NCI-H2107 treated with DMSO at 0.1 percent for 48 hours (cell line): ENCODE data around the gene INSR.
"Not testable (repeated sequence)": the region's sequence is repeated elsewhere in the genome, so short reads cannot be mapped to it uniquely, and the experiment has no call there.

Source experiments
- DNase-seq: peaks from one replicate; lab custom pipeline; 2025; ENCODE audit not compliant: unreplicated experiment; lab: John Stamatoyannopoulos, UW

INSR gene

DNA sequence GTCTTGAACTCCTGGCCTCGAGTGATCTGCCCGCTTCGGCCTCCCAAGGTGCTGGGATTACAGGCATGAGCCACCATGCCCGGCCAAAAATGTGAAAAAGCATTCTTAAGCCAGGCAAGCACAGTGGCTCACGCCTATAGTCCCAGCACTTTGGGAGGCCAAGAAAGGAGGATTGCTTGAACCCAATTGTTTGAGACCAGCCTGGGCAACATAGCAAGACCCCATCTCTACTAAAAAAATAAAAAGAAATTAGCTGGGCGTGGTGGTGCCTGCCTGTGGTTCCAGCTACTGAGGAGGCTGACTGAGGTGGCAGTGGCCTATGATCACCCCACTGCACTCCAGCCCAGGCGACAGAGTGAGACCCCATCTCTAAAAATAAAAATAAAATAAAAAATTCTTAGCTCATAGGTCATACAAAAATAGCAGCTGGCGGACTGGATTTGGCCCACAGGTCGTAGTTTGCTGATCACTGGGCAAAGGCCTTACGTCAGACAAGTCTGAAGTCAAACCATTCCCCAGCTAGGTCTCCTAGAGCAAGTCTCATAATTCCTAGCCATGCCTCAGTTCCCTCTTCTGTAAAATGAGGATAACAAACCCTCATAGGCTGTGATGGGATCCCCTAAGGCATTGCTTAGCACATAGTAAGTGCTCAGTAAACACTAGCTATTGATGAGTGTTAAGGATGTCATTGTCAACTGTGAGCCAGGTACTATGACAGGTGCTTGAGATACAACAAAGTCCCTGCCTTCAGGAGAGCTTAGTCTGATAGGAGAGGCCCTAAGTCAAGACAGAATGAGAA lies 36.0 kb downstream of the INSR start:
- no peak for DNase-seq

DNA sequence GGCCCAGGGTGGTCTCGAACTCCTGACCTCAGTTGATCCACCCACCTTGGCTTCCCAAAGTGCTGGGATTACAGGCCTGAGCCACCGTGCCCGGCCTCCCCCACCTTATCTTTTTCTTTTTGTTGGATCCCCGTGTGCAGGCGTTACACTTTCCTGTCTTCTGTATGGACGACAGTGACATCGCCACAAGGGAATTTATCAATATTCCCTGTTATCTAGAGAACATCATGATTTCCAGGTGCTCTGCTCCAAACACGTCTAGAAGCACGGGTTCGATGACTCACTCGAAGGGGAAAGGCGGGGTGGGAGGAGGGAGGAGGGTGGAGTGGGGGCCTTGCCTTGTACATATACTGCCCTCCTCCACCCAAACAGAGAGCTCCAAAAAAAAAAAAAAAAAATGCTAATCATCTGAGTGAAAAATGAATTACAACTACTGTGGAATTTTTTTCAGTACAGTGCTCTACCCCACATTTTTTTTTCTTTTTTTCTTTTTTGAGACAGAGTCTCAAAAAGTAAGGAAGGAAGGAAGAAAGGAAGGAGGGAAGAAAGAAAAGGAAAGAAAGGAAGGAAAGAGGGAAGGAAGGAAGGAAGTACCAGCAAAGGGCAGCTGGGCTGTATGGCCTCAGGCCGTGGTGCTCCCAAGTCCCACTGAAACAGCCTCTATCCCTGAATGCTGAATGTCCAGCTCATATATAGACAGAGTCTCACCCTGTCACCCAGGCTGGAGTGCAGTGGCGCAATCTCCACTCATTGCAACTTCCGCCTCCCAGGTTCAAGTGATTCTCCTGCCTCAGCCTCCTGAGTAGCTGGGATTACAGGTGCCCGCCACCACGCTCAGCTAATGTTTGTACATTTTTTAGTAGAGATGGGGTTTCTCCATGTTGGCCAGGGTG lies 36.8 kb downstream of the INSR start:
- DNase-seq: no peak

DNA sequence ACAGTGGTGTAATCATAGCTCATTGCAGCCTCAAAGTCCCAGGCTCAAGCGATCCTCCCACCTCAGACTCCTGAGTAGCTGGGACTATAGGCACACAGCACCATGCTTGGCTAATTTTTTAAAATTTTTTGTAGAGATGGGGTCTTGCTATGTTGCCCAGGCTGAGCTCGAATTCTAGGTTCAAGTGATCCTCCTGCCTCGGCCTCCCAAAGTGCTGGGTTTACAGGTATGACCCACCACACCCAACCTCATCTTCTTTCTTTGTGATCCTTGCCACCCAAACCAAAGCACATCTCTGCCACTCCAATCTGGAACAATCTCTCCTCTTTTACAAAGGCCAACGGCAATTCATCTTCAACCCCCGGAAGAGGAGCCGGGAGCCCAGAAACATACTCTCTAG lies 38.6 kb downstream of the INSR start:
- DNase-seq: no peak

DNA sequence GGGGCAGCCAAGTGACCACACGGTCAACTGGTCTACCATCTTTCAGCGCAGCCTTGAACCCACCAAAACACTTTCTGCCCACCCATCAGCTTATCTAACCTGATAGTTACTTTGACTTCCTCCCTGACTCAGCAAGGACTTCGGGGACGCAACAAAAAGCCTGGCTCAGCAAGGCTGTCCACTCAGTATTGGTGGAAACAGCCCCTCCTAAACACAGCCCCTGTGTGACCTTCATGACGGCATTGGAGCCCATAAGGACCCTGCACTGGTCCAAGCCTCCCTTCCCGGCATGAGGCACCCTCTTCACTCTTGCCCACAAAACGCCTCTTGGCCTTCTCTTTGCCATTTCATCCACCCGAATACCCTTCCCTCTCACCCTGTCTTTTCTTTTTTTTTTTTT lies 39.1 kb downstream of the INSR start:
- no peak for DNase-seq

DNA sequence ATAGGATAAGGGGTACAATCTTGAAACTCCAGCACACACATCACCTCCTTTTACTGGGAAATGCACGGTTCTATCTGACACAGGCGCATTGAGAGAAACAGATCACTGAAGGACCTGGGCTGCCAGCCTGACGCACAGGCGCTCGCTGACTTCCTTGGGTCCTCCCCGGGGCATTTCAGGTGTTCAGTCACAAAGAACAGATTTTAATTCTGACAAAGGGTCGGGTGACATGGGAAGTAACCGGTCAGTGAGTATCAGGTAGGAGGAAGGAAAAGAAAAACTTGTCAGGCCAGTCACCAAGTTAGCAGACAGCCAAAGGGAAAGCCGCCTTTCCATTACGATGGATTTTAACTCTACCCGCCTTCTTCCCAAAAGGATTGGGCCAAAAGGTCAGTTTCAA lies 39.6 kb downstream of the INSR start:
- no peak for DNase-seq

DNA sequence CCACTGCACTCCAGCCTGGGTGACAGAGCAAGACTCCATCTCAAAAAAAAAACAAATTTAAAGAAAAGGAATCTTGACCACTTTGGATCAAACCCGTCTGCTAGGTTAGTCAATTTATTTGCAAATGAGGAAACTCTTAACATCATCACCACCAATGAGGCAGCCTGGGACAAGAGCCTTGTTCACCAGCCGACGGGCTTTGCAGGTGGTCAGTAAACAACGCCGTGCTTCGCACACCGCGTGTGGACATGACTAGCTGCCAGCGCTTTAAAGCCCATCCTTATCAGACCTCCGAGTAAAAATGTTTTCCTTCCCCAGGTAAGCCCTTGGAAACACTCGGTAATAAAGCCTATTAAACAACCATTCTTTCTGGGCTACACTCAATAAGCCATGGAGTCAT lies 41.9 kb downstream of the INSR start:
- no peak for DNase-seq

DNA sequence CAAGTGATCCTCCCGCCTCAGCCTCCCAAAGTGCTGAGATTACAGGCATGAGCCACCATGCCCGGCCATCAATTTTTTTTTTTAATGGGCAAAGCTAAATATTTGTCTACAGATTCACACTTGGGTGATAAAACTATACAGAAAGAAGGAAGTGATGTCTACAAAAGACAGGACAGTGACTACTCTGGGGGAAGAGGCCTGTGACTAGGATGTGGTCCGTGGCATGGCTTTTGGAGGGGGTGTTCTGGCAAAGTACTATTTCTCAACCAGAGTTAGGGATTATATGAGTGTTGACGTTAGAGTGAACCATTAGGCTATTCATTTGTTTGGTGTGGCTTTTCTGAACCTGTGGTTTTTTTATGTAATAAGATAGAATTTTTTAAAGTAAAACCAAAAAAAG lies 42.7 kb downstream of the INSR start:
- no peak for DNase-seq

DNA sequence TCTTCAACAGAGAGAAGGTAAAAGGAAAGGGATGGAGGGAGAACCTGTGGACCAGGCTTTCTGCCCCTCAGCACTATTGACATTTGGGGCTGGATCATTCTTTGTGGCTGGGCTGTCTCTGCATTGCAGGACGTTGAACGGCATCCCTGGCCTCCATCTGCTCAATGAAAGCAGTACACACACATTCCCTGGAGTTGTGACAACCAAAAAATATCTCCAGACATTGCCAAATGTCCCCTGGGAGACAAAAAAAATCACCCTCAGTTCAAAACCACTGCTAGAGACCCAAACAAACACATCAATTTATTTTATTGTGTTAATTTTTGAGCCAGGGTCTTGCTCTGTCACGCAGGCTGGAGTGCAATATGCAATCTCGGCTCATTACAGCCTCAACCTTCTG lies 43.3 kb downstream of the INSR start:
- no peak for DNase-seq

DNA sequence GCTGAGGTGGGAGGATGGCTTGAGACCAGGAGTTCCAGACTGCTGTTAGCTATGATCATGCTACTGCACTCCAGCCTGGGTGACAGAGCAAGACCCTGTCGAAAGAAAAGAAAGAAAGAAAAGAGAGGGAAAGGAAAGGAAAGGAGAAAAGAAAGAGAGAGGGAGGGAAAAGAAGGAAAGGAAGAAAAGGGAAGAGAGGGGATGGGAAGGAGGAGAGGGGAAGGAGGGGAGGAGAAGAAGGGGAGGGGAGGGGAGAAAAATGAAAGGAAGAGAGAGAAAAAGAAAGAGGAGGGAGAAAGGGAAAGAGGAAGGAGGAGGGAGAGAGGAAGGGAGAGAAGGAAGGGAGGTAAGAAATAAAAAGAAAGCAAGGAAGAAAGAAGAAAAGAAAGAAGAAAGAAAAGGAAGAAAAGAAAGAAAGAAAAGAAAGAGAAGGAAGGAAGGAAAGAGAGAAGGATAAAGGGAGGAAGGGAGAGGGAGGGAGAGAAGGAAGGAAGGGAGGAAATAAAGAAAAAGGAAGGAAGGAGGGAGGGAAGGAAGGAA lies 44.1 kb downstream of the INSR start:
- no peak for DNase-seq

DNA sequence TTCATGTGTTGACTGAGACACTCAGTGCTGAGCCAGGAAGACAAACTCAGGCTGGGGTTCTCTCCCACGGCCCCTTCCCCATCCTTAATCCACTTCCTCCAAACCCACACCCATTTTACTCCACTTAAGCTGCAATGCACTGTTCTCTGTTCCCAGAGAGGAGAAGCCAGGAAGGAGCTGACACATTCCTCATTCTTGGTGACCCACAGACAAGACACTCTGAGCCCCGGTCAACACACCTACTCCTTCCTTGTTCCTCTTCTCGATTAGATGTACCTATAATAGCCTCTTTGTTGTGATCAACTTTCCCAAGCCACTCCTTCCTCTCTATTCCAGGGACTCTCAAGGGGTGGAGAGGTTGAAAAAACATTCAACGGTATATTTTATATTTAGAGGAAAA lies 47.1 kb downstream of the INSR start:
- no peak for DNase-seq

DNA sequence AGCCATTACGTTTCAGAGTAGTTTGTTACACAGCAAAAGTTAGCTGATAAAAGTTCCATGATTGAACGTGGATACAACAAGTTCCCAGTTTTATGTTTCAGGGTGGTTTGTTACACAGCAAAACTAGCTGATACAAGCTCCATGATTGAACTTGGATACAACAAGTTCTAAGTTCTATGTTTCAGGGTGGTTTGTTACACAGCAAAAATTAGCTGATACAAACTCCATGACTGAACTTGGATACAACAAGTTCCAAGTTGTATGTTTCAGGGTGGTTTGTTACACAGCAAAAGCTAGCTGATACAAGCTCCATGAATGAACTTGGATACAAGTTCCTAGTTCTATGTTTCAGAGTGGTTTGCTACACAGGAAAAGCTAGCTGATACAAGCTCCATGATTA lies 47.6 kb downstream of the INSR start:
- DNase-seq: no peak

DNA sequence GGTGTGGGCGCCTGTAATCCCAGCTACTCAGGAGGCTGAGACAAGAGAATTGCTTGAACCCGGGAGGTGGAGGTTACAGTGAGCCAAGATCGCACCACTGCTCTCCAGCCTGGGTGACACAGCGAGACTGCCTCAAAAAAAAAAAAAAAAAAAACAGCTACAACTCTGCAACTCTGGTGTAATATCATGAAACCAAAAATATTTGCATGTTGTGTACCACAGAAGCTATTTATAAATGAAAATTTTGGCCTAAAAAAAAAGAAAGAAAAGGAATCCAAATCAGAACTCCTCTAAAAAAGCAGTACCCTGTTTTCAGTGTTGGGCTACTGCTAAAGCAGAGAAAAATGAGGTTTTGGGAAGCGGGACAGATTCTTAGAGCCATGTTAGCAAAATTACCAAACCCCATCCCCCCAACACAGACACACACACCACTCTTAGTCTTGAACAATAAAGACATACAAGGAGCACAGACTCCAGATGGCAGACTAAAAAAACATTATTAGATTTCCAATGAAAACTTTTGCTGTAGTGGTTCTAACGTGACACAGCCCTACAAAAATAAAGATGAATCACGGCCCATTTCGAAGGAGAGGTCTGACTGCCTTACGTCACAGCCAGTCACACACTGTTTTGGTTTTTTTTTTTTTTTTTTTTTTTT lies 51.5 kb downstream of the INSR start:
- DNase-seq: no peak

DNA sequence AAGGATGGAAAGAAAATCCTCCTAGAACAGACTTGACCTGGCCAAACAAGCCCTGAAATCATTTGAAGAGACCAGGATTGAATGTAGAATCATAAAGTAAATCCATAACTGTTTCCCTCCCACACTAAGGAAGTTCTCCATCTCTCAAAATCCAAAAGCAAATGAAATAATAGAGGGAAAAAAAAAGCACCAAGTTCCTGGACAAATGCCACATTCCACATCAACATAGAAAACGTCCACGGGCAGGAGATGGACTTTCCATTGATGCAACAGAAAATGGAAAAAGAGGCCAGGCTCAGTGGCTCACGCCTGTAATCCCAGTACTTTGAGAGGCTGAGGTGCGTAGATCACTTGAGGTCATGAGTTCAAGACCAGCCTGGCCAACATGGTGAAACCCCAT lies 56.2 kb downstream of the INSR start:
- DNase-seq: no peak

DNA sequence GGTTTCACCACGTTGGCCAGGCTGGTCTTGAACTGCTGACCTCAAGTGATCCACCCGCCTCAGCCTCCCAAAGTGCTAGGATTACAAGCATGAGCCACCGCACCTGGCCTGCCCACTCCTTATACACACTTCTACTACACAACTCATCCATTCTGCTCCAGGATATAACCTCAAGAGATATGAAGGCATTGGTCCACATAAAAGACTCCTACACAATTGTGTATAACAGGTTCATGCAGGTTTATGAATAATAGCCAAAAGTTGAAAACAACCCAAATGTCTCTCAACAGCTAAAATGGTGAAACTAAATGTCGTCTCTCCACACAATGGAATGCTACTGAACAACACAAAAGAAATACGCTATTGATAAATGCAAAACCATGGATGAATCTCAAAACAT lies 58.1 kb downstream of the INSR start:
- DNase-seq: no peak

DNA sequence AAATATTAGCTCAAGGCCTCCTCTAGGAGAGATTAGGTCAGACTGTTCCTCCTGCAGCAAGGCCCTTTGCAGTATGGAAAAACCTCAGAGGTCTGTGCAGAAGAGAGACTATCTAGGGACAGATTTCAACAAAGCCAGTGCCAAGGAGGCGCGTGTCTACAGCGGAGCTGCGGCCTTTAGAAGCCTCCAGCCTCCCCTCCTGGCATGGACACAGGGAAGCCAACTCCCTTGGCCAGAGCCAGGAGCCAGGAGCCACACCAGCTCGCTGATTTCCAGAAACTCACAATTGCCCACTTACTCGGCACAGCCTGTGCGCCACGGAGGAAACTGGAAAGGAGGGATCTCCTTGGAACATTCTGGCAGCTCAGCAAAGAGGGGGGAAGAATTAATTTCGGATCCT lies 63.4 kb downstream of the INSR start:
- DNase-seq: no peak

DNA sequence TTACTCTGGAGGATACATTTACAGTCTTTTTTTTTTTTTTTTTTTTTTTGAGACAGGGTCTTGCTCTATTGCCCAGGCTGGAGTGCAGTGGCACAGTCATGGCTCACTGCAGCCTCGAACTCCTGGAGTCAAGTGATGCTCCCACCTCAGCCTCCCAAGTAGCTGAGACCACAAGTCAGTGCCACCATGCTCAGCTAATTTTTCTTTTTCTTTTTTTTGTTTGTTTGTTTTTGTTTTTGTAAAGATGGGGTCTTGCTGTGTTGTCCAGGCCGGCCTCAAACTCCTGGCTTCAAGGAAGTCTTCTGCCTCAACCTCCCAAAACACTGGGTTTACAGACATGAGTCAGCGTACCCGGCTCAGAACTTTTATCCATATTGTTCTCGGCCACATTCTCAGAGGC lies 64.5 kb downstream of the INSR start:
- no peak for DNase-seq

DNA sequence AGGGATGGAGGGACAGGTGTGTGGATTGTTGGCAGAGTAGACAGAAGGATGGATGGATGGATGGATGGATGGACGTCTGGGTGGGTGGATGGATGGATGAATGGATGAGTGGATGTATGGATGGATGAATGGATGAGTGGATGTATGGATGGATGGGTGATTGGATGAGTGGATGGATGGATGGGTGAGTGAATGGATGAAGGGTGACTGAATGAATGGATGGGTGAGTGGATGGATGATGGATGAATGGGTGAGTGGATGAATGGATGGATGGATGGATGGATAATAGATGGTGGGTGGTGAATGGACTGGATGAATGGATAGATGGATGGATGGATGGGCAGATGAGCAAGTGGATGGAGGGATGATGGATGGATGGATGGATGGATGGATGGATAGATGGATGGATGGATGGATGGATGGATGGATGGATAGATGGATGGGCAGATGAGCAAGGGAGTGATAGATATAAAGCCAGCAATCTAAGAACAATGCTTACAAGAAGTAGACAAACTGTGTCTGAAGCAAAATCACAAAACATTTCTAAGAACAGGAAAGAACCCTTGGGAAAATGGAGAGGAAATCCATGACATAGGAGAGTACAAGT lies 65.2 kb downstream of the INSR start:
- DNase-seq: no peak

DNA sequence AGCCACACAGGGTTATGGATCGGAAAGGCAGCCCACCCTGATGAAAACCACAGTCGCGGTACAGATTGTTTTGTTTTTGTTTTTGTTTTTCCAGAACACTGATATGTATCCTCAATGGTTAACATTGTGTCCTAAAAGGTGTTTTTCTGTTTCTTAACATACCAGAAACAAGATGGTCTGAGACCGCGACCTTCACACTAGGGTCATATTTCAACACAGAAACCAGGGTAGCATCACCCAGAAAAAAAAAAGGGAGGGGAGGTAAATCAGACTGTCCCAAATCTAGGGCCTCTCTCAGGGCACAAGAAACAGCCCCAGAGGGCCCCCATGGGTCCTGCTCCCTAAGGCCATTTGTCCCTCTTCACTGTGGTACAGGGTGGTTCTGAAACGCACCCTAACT lies 66.5 kb downstream of the INSR start:
- no peak for DNase-seq

DNA sequence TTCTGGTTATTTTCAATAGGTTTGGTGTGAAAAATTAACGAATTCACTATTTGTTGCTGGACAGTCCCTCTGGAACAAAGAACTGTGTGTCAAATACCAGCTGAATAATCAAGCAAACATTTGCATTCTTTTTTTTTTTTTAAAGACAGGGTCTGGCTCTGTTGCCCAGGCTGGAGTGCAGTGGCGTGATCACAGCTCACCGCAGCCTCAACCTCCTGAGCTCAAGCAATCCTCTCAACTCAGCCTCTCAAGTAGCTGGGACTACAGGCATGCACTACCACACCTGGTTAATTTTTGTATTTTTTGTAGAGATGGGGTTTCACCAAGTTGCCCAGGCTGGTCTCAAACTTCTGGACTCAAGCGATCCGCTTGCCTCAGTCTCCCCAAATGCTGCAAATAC lies 67.1 kb downstream of the INSR start:
- DNase-seq: not testable (repeated sequence)

DNA sequence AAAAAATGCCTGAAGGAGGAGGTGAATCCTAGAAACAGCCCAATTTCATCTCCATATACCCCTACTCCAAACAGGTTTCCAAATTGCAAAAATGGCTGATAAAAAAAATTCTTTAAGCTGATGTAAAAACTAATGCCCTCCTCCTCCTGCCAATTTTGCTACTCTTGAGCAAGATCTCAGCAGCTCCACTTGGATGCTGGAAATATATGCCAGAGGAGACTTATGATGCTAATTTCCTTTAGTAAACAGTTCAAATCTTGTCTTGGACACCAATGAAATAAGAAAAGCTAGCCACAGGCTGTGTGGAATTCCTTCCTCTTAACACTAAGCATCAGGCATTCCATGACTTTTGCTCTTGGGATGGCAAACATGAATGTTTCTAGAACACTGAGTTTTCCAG lies 67.5 kb downstream of the INSR start:
- no peak for DNase-seq

DNA sequence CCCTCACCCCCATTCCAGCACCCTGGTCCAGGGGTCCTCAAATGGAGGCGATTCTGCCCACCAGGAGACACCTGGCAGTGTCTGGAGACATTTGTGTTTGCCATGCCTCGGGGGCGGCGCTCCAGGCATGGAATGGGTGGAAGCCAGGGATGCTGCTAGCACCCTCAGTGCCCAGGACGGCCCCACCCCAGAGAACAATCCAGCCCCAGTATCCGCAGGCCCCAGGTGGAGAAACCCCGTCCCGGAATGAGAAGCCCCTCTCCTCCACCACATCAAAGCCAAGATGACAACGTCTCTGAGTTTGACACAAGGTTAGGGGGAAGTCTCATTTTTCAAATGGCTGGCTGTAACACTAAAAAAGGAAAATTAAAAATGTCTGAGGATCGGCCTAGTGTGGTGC lies 68.5 kb downstream of the INSR start:
- DNase-seq: no peak
